ENCODE data around the gene ZBTB7C. TPM values are rescaled to one million over a fixed set of nuclear protein-coding genes. Genes with fewer than 3 reads are reported as not detected.

The ZBTB7C gene
- total RNA-seq, 1 experiment from 2014 or later: 0.18 TPM

GRCh38 chr18:48263192-48263853, 145.9 kb downstream of the ZBTB7C start:
- Histone ChIP-seq H3K4me3 (ENCODE audit: low read depth, low read length) (no peak overlapping the region), H3K36me3 (ENCODE audit: control insufficient read depth, insufficient read depth, low read length) (no peaks in the 10 kb centered on the region), H3K27me3 (replicated peaks; ENCODE audit: control insufficient read depth, insufficient read depth, low read length) (no peaks in the 10 kb centered on the region), H3K9me3 (no peaks in the 10 kb centered on the region), H3K4me1 (no peaks in the 10 kb centered on the region)
- BruUV-seq (replicated peaks): no TSS peak
- Mint-ChIP-seq H3K9me3 (ENCODE audit: unreplicated experiment) (no peaks in the 10 kb centered on the region), H3K27me3 (ENCODE audit: insufficient read depth, unreplicated experiment) (peaks cover 9% of the 10 kb centered on the region), H3K4me1 (ENCODE audit: low read depth, unreplicated experiment) (no peaks in the 10 kb centered on the region), H3K4me3 (ENCODE audit: unreplicated experiment) (no peak overlapping the region), H3K27ac (ENCODE audit: unreplicated experiment) (no peak overlapping the region), H3K36me3 (ENCODE audit: insufficient read depth, unreplicated experiment) (no peaks in the 10 kb centered on the region)
- intact Hi-C loops (cut with micrococcal nuclease; ENCODE audit: unreplicated experiment): no loop called here
- ChIA-PET CTCF (no interaction called here), POLR2A (no interaction called here)
- no peak for TF ChIP-seq CTCF (IDR thresholded peaks at IDR 0.05; ENCODE audit: insufficient read depth in 1 of 2, low read depth in 1 of 2, low read length in 1 of 2, severe bottlenecking in 1 of 2, unreplicated experiment in 1 of 2)
- no peak for DNase-seq

- no peaks in the 10 kb centered on the region for H3K9me3 Mint-ChIP-seq (ENCODE audit: unreplicated experiment)
- Histone ChIP-seq H3K27me3 (replicated peaks; ENCODE audit: control insufficient read depth, insufficient read depth, low read length) (no peaks in the 10 kb centered on the region), H3K4me1 (no peaks in the 10 kb centered on the region), H3K36me3 (ENCODE audit: control insufficient read depth, insufficient read depth, low read length) (no peaks in the 10 kb centered on the region), H3K9me3 (no peaks in the 10 kb centered on the region), H3K4me3 (ENCODE audit: low read depth, low read length) (no peak overlapping the region)
- no peak overlapping the region for H3K4me3 Mint-ChIP-seq (ENCODE audit: unreplicated experiment)
- no peaks in the 10 kb centered on the region for H3K4me1 Mint-ChIP-seq (ENCODE audit: low read depth, unreplicated experiment)
- CTCF ChIA-PET: no interaction called here
- DNase-seq: no peak
- peaks cover 4% of the 10 kb centered on the region for H3K27me3 Mint-ChIP-seq (ENCODE audit: insufficient read depth, unreplicated experiment)
- no peak for TF ChIP-seq CTCF (IDR thresholded peaks at IDR 0.05; ENCODE audit: insufficient read depth in 1 of 2, low read depth in 1 of 2, low read length in 1 of 2, severe bottlenecking in 1 of 2, unreplicated experiment in 1 of 2)
- no peak overlapping the region for H3K27ac Mint-ChIP-seq (ENCODE audit: unreplicated experiment)
- intact Hi-C loops (cut with micrococcal nuclease; ENCODE audit: unreplicated experiment): no loop called here
- H3K36me3 Mint-ChIP-seq (ENCODE audit: insufficient read depth, unreplicated experiment): no peaks in the 10 kb centered on the region
- BruUV-seq (replicated peaks): no TSS peak
- POLR2A ChIA-PET: no interaction called here
These were observed 148.9 kb downstream of the ZBTB7C start for GRCh38 chr18:48260237-48260636.

- Mint-ChIP-seq H3K4me1 (ENCODE audit: low read depth, unreplicated experiment) (no peaks in the 10 kb centered on the region), H3K27me3 (ENCODE audit: insufficient read depth, unreplicated experiment) (peaks cover 9% of the 10 kb centered on the region), H3K36me3 (ENCODE audit: insufficient read depth, unreplicated experiment) (no peaks in the 10 kb centered on the region), H3K4me3 (ENCODE audit: unreplicated experiment) (no peak overlapping the region), H3K9me3 (ENCODE audit: unreplicated experiment) (no peaks in the 10 kb centered on the region), H3K27ac (ENCODE audit: unreplicated experiment) (no peak overlapping the region)
- TF ChIP-seq CTCF (IDR thresholded peaks at IDR 0.05; ENCODE audit: insufficient read depth in 1 of 2, low read depth in 1 of 2, low read length in 1 of 2, severe bottlenecking in 1 of 2, unreplicated experiment in 1 of 2): no peak
- no peaks in the 10 kb centered on the region for H3K27me3 ChIP-seq (replicated peaks; ENCODE audit: control insufficient read depth, insufficient read depth, low read length)
- ChIA-PET POLR2A (no interaction called here), CTCF (no interaction called here)
- no peaks in the 10 kb centered on the region for H3K36me3 ChIP-seq (ENCODE audit: control insufficient read depth, insufficient read depth, low read length)
- no peaks in the 10 kb centered on the region for H3K9me3 ChIP-seq
- no peak overlapping the region for H3K4me3 ChIP-seq (ENCODE audit: low read depth, low read length)
- no peaks in the 10 kb centered on the region for H3K4me1 ChIP-seq
- intact Hi-C loops (cut with micrococcal nuclease; ENCODE audit: unreplicated experiment): no loop called here
- DNase-seq: no peak
- BruUV-seq (replicated peaks): no TSS peak
These were observed 152.3 kb downstream of the ZBTB7C start for GRCh38 chr18:48256848-48257247.
